Hippocampal formation (tissue), 2 donors: ENCODE data around the gene USP3.

Source experiments
- DNase-seq, 2 donors: peaks; one replicate each; lab custom pipeline; 2025; lab: John Stamatoyannopoulos, UW

Gene USP3

GRCh38 chr15:63544258-63545026, 40.0 kb downstream of the USP3 start:
- DNase-seq = no peak

- no peak for DNase-seq
Observed at GRCh38 chr15:63545520-63545919, 41.1 kb downstream of the USP3 start.

GRCh38 chr15:63551400-63551799, 47.0 kb downstream of the USP3 start:
- DNase-seq = no peak

- DNase-seq = no peak
Observed at GRCh38 chr15:63553388-63553791, 49.0 kb downstream of the USP3 start.

GRCh38 chr15:63554337-63554927, 50.0 kb downstream of the USP3 start:
- DNase-seq = no peak

GRCh38 chr15:63555507-63555906, 51.1 kb downstream of the USP3 start:
- no peak for DNase-seq

GRCh38 chr15:63556246-63556645, 51.9 kb downstream of the USP3 start:
- no peak for DNase-seq

- DNase-seq = no peak
Observed at GRCh38 chr15:63556736-63557135, 52.3 kb downstream of the USP3 start.

- DNase-seq = no peak
Observed at GRCh38 chr15:63559753-63560152, 55.4 kb downstream of the USP3 start.

GRCh38 chr15:63560741-63561448, 56.5 kb downstream of the USP3 start:
- DNase-seq = no peak

- DNase-seq = no peak
Observed at GRCh38 chr15:63564093-63564492, 59.7 kb downstream of the USP3 start.

GRCh38 chr15:63565536-63566186, 61.3 kb downstream of the USP3 start:
- DNase-seq = no peak

- DNase-seq = no peak
Observed at GRCh38 chr15:63572749-63573464, 68.5 kb downstream of the USP3 start.

- no peak for DNase-seq
Observed at GRCh38 chr15:63573533-63573932, 69.1 kb downstream of the USP3 start.

GRCh38 chr15:63575312-63575711, 70.9 kb downstream of the USP3 start:
- DNase-seq = no peak

GRCh38 chr15:63576441-63576840, 72.0 kb downstream of the USP3 start:
- no peak for DNase-seq

GRCh38 chr15:63582179-63582578, 77.8 kb downstream of the USP3 start:
- DNase-seq = no peak

GRCh38 chr15:63582718-63583426, 78.5 kb downstream of the USP3 start:
- DNase-seq = no peak

GRCh38 chr15:63586790-63587189, 82.4 kb downstream of the USP3 start:
- no peak for DNase-seq

GRCh38 chr15:63587527-63587926, 83.1 kb downstream of the USP3 start:
- DNase-seq = no peak

GRCh38 chr15:63588826-63589225, 84.4 kb downstream of the USP3 start:
- no peak for DNase-seq
